GM12865 (cell line): Measurements from ENCODE around the gene TUFM.

Experiments used
- DNase-seq: peaks from one replicate; pipeline ENCODE4 v3.0.0; 2010; ENCODE audit warnings: low read depth
- H3K4me3 ChIP-seq: 2 replicates; pipeline ENCODE4 v1.5.1; 2011; ENCODE audit warnings: mild to moderate bottlenecking, low read depth, low read length, control low read depth
- TF ChIP-seq, protein P1 (sequence below): IDR thresholded peaks from 2 replicates; pipeline ENCODE4 v1.5.1; 2011; ENCODE audit warnings: low read length, control low read depth, low read depth, inconsistent platforms; ENCODE audit not compliant: insufficient read depth; ENCODE audit errors: missing control alignments

Gene TUFM

DNA sequence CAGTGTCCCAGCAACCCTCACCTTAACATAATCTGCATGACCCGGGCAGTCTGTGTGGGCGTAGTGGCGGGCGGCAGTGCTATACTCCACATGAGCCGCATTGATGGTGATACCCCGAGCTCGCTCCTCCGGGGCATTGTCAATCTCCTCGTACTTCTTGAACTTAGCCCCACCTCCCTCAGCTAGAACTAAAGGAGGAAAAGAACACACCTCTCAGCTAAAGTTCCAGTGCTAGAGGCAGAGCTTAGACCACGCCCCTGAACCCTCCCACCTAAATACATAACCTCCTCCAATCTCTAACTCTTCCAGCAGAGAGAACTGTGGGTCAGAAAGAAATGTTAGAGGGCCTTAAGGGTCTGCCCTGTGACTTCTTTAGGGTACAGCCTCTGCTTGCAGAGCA, 855 bp downstream of the TUFM start:
- H3K4me3 ChIP-seq, result peak overlapping the region; percentile 93
- peak; percentile 70 for DNase-seq
- TF ChIP-seq, protein P1, sequence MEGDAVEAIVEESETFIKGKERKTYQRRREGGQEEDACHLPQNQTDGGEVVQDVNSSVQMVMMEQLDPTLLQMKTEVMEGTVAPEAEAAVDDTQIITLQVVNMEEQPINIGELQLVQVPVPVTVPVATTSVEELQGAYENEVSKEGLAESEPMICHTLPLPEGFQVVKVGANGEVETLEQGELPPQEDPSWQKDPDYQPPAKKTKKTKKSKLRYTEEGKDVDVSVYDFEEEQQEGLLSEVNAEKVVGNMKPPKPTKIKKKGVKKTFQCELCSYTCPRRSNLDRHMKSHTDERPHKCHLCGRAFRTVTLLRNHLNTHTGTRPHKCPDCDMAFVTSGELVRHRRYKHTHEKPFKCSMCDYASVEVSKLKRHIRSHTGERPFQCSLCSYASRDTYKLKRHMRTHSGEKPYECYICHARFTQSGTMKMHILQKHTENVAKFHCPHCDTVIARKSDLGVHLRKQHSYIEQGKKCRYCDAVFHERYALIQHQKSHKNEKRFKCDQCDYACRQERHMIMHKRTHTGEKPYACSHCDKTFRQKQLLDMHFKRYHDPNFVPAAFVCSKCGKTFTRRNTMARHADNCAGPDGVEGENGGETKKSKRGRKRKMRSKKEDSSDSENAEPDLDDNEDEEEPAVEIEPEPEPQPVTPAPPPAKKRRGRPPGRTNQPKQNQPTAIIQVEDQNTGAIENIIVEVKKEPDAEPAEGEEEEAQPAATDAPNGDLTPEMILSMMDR, result no peak

- TF ChIP-seq, protein P1, result no peak
- no peak for DNase-seq
- no peak overlapping the region for H3K4me3 ChIP-seq
Measured at GRCh38 chr16:28844226-28844885, 1.8 kb downstream of the TUFM start.

DNA sequence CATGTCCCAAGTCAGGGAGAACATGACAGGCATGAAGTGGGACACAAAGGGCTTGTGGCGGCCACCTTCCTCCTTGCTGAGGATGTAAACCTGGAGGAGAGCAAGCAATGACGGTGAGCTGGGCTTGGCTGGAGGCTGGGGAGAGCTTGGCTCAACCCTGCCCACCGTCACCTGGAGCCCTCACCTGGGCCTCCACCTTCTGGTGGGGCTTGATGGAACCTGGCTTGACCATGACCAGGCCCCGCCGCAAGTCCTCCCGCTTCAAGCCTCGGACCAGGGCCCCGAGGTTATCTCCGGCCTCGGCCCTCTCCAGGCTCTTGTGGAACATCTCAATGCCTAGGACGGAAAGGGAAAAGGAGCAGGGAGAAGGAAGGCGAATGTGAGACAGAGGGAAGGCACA, 2.4 kb downstream of the TUFM start:
- no peak overlapping the region for H3K4me3 ChIP-seq
- TF ChIP-seq, protein P1, result no peak
- no peak for DNase-seq

- no peak for DNase-seq
- no peak overlapping the region for H3K4me3 ChIP-seq
- TF ChIP-seq, protein P1, result no peak
Measured at GRCh38 chr16:28842696-28843095, 3.5 kb downstream of the TUFM start.

GRCh38 chr16:28839899-28840298, 6.2 kb downstream of the TUFM start:
- DNase-seq, result no peak
- no peak overlapping the region for H3K4me3 ChIP-seq
- TF ChIP-seq, protein P1, result no peak

DNA sequence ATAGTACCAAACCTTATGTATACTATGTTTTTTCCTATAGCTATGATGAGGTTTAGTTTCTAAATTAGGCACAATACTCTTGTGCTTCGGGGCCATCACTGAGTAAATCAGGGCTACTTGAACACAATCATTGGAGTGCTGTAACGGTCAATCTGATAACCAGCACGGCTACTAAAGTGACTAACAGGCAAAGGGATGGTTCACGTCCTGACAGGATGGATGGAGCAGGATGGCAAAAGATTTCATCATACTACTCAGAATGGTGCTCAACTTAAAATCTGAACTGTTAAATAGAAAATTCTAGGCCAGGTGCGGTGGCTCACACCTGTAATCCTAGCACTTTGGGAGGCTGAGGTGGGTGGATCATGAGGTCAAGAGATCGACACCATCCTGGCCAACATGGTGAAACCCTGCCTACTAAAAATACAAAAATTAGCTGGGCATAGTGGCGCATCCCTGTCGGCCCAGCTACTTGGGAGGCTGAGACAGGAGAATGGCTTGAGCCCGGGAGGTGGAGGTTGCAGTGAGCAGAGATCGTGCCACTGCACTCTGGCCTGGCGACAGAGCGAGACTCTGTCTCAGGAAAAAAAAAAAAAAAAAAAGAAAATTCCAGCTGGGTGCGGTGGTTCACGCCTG, 7.0 kb downstream of the TUFM start:
- TF ChIP-seq, protein P1, result no peak
- DNase-seq, result no peak
- no peak overlapping the region for H3K4me3 ChIP-seq

DNA sequence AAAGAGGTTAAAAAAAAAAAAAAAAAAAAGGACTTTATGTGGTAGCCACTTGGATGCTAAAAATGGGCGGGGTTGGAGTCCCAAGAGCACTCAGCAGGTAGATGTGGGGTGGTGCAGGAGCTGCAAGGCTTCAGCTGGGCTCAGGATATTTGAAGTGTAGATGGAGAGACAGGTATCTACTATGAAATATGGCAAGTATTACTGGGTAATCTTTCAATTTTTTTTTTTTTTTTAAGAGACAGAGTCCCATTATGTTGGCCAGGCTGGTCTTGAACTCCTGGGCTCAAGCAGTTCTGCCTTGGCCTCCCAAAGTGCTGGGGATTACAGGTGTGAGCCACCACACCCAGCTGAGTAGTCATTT, 7.6 kb downstream of the TUFM start:
- no peak for DNase-seq
- no peak overlapping the region for H3K4me3 ChIP-seq
- TF ChIP-seq, protein P1, result no peak
